HepG2 (cell line): ENCODE data around the gene PKIG. TPM values are rescaled to one million over a fixed set of nuclear protein-coding genes. Genes with fewer than 3 reads are reported as not detected.

ENCODE experiments used
- KLF15 ChIP-seq: sonication (generic); formaldehyde crosslinking; IDR thresholded peaks from 2 replicates; pipeline ENCODE4 v1.8.1; 2023; ENCODE audit warnings: borderline replicate concordance, mild to moderate bottlenecking, inconsistent platforms, missing genetic modification reagents, mixed read lengths
- ZFP36L1 ChIP-seq: sonication (generic); formaldehyde crosslinking; IDR thresholded peaks from 2 replicates; pipeline ENCODE4 v1.8.0; 2022; ENCODE audit warnings: mild to moderate bottlenecking, missing genetic modification reagents, moderate library complexity
- ZFP82 ChIP-seq: sonication (generic); formaldehyde crosslinking; IDR thresholded peaks from 2 replicates; pipeline ENCODE4 v1.5.1; 2020; ENCODE audit warnings: mild to moderate bottlenecking, missing genetic modification reagents, borderline replicate concordance
- ZNF256 ChIP-seq: sonication (generic); formaldehyde crosslinking; conservative IDR thresholded peaks from 2 replicates; pipeline ENCODE4 v1.4.0; 2020; ENCODE audit warnings: missing genetic modification reagents
- polyA plus RNA-seq, 8 experiments: library from polyadenylated mRNA; depleted of rRNA in 3 of 8; stranded (reverse) in 7 of 8; unstranded in 1 of 8; fragments of >200 nt; fragmentation: Illumina TruSeq in 4 of 8; extraction: Trizol in 4 of 8; gene quantifications; 2 replicates each; pipeline versions ENCODE4 v1.2.1 to v1.2.3, GENCODE V29; 2011 to 2016; ENCODE audit warnings: low read depth in 4 of 8, missing spikeins in 1 of 8, mixed read lengths in 1 of 8; ENCODE audit not compliant: insufficient read depth in 1 of 8
- total RNA-seq, 5 experiments: library from RNA; depleted of rRNA; stranded (reverse); fragments of >200 nt; fragmentation: Illumina TruSeq; extraction: Trizol; gene quantifications; 2 replicates each; pipeline ENCODE4 v1.2.3, GENCODE V29; 2016; ENCODE audit warnings: low read depth in 1 of 5
- TF ChIP-seq, protein P1 (sequence below): sonication (generic); formaldehyde crosslinking; IDR thresholded peaks from one replicate; pipeline ENCODE4 v1.5.1; 2020; ENCODE audit warnings: mild to moderate bottlenecking, missing genetic modification reagents; ENCODE audit errors: not compliant biosample characterization
- TF ChIP-seq, protein P2 (sequence below): sonication (generic); formaldehyde crosslinking; IDR thresholded peaks from 2 replicates; pipeline ENCODE4 v1.4.0; 2020; ENCODE audit warnings: mild to moderate bottlenecking, missing genetic modification reagents
- TF ChIP-seq, protein P3 (sequence below), 2 experiments: IDR thresholded peaks; 2 replicates each; pipeline ENCODE4 v1.6.1; 2011 to 2012; ENCODE audit warnings: low read length in 2 of 2, borderline replicate concordance in 1 of 2, low read depth in 1 of 2, mild to moderate bottlenecking in 1 of 2, moderate library complexity in 1 of 2
- TF ChIP-seq, protein P4 (sequence below): sonication (generic); formaldehyde crosslinking; IDR thresholded peaks from 2 replicates; pipeline ENCODE4 v1.5.0; 2020; ENCODE audit warnings: missing genetic modification reagents
- TF ChIP-seq, protein P5 (sequence below): sonication (generic); formaldehyde crosslinking; IDR thresholded peaks from 2 replicates; pipeline ENCODE4 v1.5.0; 2020; ENCODE audit warnings: mild to moderate bottlenecking, missing genetic modification reagents

PKIG gene
- total and polyA plus RNA-seq, 2 of the 13 experiments (the other 11 are each of a cell fraction or from before 2014, with no cell fraction given) = 30.8 to 44.5 TPM

DNA sequence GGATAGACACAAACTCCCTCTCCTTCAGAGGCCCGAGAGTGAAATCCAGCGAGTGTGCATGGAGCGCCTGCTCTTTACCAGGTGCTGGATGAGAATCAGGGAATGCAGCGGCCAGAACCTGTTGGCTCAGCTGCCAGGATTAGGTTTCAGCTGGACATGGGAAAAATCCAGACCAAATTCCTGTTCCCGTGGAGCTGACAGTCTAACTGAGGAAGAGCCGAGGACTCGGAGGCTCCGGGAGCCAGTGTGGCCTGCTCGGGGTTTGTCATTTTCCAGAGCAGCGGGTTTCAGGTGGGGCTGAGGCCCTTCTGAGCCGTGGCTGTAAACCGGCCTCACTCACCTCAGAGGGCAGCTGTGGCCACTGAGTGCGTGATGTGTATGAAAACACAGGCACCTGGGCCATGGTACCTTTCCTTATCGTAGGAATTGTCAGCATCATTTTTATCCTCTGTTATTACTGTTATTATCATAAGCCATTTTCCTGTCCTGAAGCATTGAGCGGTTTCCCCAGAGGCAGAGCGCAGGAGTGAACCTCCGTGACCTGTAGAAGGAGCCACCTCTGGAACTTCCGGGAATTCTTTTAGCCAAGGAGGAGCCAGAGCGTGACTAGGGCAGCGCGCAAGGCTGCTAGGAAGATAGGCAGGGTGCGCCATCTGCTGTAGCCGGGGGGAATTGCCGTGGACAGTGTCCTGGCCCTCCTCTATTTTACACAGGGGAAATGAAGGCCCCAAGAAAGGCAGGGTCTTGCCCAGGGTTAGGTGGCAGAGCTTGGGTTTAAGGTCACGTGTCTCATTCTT lies 27.3 kb downstream of the PKIG start (continued):
- TF ChIP-seq ZFP82 (CRISPR knock-in tag) = peak; percentile 55; the same call in 1 of the 2 replicates
- TF ChIP-seq, protein P1, sequence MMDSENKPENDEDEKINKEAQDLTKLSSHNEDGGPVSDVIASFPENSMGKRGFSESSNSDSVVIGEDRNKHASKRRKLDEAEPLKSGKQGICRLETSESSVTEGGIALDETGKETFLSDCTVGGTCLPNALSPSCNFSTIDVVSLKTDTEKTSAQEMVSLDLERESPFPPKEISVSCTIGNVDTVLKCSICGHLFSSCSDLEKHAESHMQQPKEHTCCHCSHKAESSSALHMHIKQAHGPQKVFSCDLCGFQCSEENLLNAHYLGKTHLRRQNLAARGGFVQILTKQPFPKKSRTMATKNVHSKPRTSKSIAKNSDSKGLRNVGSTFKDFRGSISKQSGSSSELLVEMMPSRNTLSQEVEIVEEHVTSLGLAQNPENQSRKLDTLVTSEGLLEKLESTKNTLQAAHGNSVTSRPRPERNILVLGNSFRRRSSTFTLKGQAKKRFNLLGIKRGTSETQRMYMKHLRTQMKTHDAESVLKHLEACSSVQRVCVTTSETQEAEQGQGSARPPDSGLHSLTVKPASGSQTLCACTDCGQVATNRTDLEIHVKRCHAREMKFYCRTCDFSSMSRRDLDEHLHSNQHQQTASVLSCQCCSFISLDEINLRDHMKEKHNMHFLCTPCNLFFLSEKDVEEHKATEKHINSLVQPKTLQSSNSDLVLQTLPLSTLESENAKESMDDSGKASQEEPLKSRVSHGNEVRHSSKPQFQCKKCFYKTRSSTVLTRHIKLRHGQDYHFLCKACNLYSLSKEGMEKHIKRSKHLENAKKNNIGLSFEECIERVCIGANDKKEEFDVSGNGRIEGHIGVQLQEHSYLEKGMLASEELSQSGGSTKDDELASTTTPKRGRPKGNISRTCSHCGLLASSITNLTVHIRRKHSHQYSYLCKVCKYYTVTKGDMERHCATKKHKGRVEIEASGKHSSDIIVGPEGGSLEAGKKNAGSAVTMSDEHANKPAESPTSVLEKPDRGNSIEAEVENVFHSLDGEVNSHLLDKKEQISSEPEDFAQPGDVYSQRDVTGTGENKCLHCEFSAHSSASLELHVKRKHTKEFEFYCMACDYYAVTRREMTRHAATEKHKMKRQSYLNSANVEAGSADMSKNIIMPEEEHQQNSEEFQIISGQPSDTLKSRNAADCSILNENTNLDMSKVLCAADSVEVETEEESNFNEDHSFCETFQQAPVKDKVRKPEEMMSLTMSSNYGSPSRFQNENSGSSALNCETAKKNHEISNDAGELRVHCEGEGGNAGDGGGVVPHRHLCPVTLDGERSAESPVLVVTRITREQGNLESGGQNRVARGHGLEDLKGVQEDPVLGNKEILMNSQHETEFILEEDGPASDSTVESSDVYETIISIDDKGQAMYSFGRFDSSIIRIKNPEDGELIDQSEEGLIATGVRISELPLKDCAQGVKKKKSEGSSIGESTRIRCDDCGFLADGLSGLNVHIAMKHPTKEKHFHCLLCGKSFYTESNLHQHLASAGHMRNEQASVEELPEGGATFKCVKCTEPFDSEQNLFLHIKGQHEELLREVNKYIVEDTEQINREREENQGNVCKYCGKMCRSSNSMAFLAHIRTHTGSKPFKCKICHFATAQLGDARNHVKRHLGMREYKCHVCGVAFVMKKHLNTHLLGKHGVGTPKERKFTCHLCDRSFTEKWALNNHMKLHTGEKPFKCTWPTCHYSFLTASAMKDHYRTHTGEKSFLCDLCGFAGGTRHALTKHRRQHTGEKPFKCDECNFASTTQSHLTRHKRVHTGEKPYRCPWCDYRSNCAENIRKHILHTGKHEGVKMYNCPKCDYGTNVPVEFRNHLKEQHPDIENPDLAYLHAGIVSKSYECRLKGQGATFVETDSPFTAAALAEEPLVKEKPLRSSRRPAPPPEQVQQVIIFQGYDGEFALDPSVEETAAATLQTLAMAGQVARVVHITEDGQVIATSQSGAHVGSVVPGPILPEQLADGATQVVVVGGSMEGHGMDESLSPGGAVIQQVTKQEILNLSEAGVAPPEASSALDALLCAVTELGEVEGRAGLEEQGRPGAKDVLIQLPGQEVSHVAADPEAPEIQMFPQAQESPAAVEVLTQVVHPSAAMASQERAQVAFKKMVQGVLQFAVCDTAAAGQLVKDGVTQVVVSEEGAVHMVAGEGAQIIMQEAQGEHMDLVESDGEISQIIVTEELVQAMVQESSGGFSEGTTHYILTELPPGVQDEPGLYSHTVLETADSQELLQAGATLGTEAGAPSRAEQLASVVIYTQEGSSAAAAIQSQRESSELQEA (CRISPR knock-in tag) = peak; percentile 53
- no peak for TF ChIP-seq KLF15 (CRISPR knock-in tag)
- TF ChIP-seq ZNF256 (CRISPR knock-in tag) = no peak
- TF ChIP-seq, protein P2, sequence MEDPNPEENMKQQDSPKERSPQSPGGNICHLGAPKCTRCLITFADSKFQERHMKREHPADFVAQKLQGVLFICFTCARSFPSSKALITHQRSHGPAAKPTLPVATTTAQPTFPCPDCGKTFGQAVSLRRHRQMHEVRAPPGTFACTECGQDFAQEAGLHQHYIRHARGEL (CRISPR knock-in tag) = no peak
- peak; percentile 92 for TF ChIP-seq ZFP36L1 (CRISPR knock-in tag)
- TF ChIP-seq, protein P3, sequence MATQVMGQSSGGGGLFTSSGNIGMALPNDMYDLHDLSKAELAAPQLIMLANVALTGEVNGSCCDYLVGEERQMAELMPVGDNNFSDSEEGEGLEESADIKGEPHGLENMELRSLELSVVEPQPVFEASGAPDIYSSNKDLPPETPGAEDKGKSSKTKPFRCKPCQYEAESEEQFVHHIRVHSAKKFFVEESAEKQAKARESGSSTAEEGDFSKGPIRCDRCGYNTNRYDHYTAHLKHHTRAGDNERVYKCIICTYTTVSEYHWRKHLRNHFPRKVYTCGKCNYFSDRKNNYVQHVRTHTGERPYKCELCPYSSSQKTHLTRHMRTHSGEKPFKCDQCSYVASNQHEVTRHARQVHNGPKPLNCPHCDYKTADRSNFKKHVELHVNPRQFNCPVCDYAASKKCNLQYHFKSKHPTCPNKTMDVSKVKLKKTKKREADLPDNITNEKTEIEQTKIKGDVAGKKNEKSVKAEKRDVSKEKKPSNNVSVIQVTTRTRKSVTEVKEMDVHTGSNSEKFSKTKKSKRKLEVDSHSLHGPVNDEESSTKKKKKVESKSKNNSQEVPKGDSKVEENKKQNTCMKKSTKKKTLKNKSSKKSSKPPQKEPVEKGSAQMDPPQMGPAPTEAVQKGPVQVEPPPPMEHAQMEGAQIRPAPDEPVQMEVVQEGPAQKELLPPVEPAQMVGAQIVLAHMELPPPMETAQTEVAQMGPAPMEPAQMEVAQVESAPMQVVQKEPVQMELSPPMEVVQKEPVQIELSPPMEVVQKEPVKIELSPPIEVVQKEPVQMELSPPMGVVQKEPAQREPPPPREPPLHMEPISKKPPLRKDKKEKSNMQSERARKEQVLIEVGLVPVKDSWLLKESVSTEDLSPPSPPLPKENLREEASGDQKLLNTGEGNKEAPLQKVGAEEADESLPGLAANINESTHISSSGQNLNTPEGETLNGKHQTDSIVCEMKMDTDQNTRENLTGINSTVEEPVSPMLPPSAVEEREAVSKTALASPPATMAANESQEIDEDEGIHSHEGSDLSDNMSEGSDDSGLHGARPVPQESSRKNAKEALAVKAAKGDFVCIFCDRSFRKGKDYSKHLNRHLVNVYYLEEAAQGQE (IDR thresholded peaks at IDR 0.05; ENCODE audit: borderline replicate concordance in 1 of 2, low read depth in 1 of 2, low read length in 2 of 2) = no peak
- TF ChIP-seq, protein P4, sequence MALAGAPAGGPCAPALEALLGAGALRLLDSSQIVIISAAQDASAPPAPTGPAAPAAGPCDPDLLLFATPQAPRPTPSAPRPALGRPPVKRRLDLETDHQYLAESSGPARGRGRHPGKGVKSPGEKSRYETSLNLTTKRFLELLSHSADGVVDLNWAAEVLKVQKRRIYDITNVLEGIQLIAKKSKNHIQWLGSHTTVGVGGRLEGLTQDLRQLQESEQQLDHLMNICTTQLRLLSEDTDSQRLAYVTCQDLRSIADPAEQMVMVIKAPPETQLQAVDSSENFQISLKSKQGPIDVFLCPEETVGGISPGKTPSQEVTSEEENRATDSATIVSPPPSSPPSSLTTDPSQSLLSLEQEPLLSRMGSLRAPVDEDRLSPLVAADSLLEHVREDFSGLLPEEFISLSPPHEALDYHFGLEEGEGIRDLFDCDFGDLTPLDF (CRISPR knock-in tag) = no peak
- TF ChIP-seq, protein P5, sequence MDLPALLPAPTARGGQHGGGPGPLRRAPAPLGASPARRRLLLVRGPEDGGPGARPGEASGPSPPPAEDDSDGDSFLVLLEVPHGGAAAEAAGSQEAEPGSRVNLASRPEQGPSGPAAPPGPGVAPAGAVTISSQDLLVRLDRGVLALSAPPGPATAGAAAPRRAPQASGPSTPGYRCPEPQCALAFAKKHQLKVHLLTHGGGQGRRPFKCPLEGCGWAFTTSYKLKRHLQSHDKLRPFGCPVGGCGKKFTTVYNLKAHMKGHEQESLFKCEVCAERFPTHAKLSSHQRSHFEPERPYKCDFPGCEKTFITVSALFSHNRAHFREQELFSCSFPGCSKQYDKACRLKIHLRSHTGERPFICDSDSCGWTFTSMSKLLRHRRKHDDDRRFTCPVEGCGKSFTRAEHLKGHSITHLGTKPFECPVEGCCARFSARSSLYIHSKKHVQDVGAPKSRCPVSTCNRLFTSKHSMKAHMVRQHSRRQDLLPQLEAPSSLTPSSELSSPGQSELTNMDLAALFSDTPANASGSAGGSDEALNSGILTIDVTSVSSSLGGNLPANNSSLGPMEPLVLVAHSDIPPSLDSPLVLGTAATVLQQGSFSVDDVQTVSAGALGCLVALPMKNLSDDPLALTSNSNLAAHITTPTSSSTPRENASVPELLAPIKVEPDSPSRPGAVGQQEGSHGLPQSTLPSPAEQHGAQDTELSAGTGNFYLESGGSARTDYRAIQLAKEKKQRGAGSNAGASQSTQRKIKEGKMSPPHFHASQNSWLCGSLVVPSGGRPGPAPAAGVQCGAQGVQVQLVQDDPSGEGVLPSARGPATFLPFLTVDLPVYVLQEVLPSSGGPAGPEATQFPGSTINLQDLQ (CRISPR knock-in tag) = 0 out of 2 replicates have a peak, but pooled peaks have one; percentile 24
